Adrenal gland (tissue), 12 donors: ENCODE data around the gene CCSER1. TPM values are rescaled to one million over a fixed set of nuclear protein-coding genes. Genes with fewer than 3 reads are reported as not detected.
"Not testable (repeated sequence)": the region's sequence is repeated elsewhere in the genome, so short reads cannot be mapped to it uniquely, and the experiment has no call there.

Experiments
- DNase-seq, 7 donors: peaks; one replicate each; pipeline ENCODE4 v3.0.0-alpha.2; 2019 to 2020
- H3K27ac ChIP-seq, 5 donors: fragments of 200-600 bp; sonication (generic) in 4 of 5; 1 replicate in 3 of 5; 2 replicates in 2 of 5; pipeline versions ENCODE4 v1.5.1 to v1.8.0; 2016 to 2020; ENCODE audit warnings: mild to moderate bottlenecking in 1 of 5
- H3K27me3 ChIP-seq: fragments of 200-600 bp; 2 replicates; pipeline ENCODE4 v1.8.0; 2021
- H3K36me3 ChIP-seq, 2 donors: fragments of 200-600 bp; replicated peaks in 1 of 2; 1 replicate in 1 of 2; 2 replicates in 1 of 2; pipeline versions ENCODE4 v1.5.1 to v1.8.0; 2018 to 2022
- H3K4me1 ChIP-seq, 2 donors: fragments of 200-600 bp; replicated peaks in 1 of 2; 1 replicate in 1 of 2; 2 replicates in 1 of 2; pipeline versions ENCODE4 v1.5.1 to v1.8.0; 2018 to 2021
- H3K4me3 ChIP-seq, 4 donors: fragments of 200-600 bp; sonication (generic) in 3 of 4; one replicate each; pipeline ENCODE4 v1.5.1; 2016 to 2018
- H3K9me3 ChIP-seq, 3 donors: fragments of 200-600 bp; sonication (generic) in 1 of 3; replicated peaks in 1 of 3; 1 replicate in 2 of 3; 2 replicates in 1 of 3; pipeline versions ENCODE4 v1.5.1 to v1.8.0; 2016 to 2021
- CTCF ChIP-seq, 6 experiments: fragments of 450-650 bp in 4 of 6; fragments of 200-600 bp in 2 of 6; sonication (generic) in 1 of 6; IDR thresholded peaks; 1 replicate in 5 of 6; 2 replicates in 1 of 6; pipeline versions ENCODE4 v1.5.1 to v1.8.0; 2016 to 2021; ENCODE audit warnings: antibody characterized with exemption in 6 of 6, mild to moderate bottlenecking in 2 of 6, moderate library complexity in 1 of 6
- POLR2A ChIP-seq, 2 donors: fragments of 450-650 bp; IDR thresholded peaks; one replicate each; pipeline ENCODE4 v1.6.1; 2017; ENCODE audit warnings: antibody characterized with exemption in 2 of 2, mild to moderate bottlenecking in 2 of 2, moderate library complexity in 1 of 2
- whole genome bisulfite sequencing, 4 donors: extraction: QIAGEN DNeasy Blood & Tissue Kit in 2 of 4; methylation state at CpG; one replicate each; pipeline versions ENCODE4 v1.1.5 to v1.1.7; 2013 to 2017; 5-methylcytosine and 5-hydroxymethylcytosine counted together
- intact Hi-C, 2 donors: fragments of 100-400 bp; cut with DNase I; formaldehyde crosslinking; loops; one replicate each; pipeline versions ENCODE4 v1.14.1 to v1.15.0; 2022 to 2023
- polyA plus RNA-seq, 3 donors: library from polyadenylated mRNA; stranded (reverse); fragments of 200-250 nt in 2 of 3; fragments of 350-450 nt in 1 of 3; fragmentation: Illumina TruSeq in 1 of 3; extraction: RNeasy Lipid Tissue Mini Kit (QIAGEN cat#74804) in 1 of 3; gene quantifications; one replicate each; pipeline ENCODE4 v1.2.3, GENCODE V29; 2013 to 2014
- total RNA-seq, 9 donors: library from RNA; depleted of rRNA in 4 of 9; stranded (reverse); fragments of >200 nt in 4 of 9; fragments of 120-200 nt in 1 of 9; fragmentation: NEBNext Ultra II Directional in 1 of 9; extraction: Animal tissue kit (Norgen Biotek cat#: 25700) in 1 of 9; gene quantifications; one replicate each; pipeline versions ENCODE4 v1.1.0 to v1.2.4, GENCODE V29; 2013 to 2023
- donor health status: healthy with polysubstance abuse.
- donor health status: Bipolar disorder and iron deficiency.
- donor health status: DM: yes; HTN: yes; CAD: no.
- donor health status: DM: no; HTN: no; CAD: no.
- donor health status: DM: no; HTN: no; CAD: no.
- donor health status: DM: yes; HTN: yes; CAD: no.

Gene CCSER1
- total and polyA plus RNA-seq, 12 donors, result 0.14 to 11.7 (median 2.3) TPM; not detected in 1

- no peak for DNase-seq
- Histone ChIP-seq H3K27ac (no peak overlapping the region), H3K27me3 (no peaks in the 10 kb centered on the region), H3K36me3 (no peaks in the 10 kb centered on the region), H3K4me3 (no peak overlapping the region), H3K4me1 (no peaks in the 10 kb centered on the region), H3K9me3 (no peaks in the 10 kb centered on the region)
- 77 to 86% (median 78%) methylated on average over 2 of the region's 2 CpGs for WGBS, 4 donors
- no peak for TF ChIP-seq CTCF (IDR thresholded peaks at IDR 0.05)
- no peak for TF ChIP-seq POLR2A (IDR thresholded peaks at IDR 0.05)
- intact Hi-C loops, result no loop called here
Measured at GRCh38 chr4:90888571-90888970, 761.4 kb downstream of the CCSER1 start.

DNA sequence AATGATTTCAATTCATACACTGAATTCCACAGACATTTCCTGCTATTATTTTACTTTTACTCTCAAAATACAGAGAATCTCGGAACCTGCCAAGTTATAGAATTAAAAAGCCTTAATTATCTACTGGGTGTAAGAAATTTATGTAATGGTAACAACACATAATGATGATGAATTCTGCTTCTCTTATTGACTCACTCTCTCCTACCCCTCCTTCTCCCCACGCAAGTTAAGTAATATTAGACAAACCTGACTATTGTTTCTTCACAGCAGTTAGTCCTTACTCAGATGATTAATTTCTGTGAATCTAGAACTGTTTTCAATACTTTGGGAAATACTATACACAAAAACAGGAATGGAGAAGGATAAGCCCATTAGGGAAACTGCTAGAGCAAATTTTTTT, 762.0 kb downstream of the CCSER1 start:
- TF ChIP-seq POLR2A (IDR thresholded peaks at IDR 0.05) (no peak), CTCF (IDR thresholded peaks at IDR 0.05) (no peak)
- H3K4me1 ChIP-seq, result no peaks in the 10 kb centered on the region
- DNase-seq, result no peak
- WGBS, 4 donors, result 74 to 83% (median 77%) methylated on average over 2 of the region's 2 CpGs
- no peak overlapping the region for H3K27ac ChIP-seq
- no peak overlapping the region for H3K4me3 ChIP-seq
- intact Hi-C loops, result no loop called here
- H3K36me3 ChIP-seq, result no peaks in the 10 kb centered on the region
- no peaks in the 10 kb centered on the region for H3K9me3 ChIP-seq
- no peaks in the 10 kb centered on the region for H3K27me3 ChIP-seq

- intact Hi-C loops, DNase-seq, H3K27me3 ChIP-seq, H3K4me3 ChIP-seq, H3K27ac ChIP-seq, H3K36me3 ChIP-seq, H3K4me1 ChIP-seq, H3K9me3 ChIP-seq: not testable (repeated sequence)
- 72 to 89% (median 76%) methylated on average over 1 of the region's 1 CpG for WGBS, 4 donors
Measured at GRCh38 chr4:90903413-90903812, 776.2 kb downstream of the CCSER1 start.

- Histone ChIP-seq H3K9me3 (peaks cover 0 to 6% (median 0%) of the 10 kb centered on the region in 3 donors), H3K4me1 (no peaks in the 10 kb centered on the region), H3K4me3 (no peak overlapping the region), H3K36me3 (no peaks in the 10 kb centered on the region), H3K27me3 (no peaks in the 10 kb centered on the region), H3K27ac (no peak overlapping the region)
- no peak for TF ChIP-seq POLR2A (IDR thresholded peaks at IDR 0.05)
- no peak for TF ChIP-seq CTCF (IDR thresholded peaks at IDR 0.05)
- no peak for DNase-seq
- intact Hi-C loops, result no loop called here
- WGBS, 4 donors, result 13 to 39% (median 28%) methylated on average over 1 of the region's 1 CpG
Measured at GRCh38 chr4:90904021-90904420, 776.8 kb downstream of the CCSER1 start.

GRCh38 chr4:90906239-90906638, 779.0 kb downstream of the CCSER1 start:
- Histone ChIP-seq H3K9me3 (peaks cover 0 to 4% (median 0%) of the 10 kb centered on the region in 3 donors), H3K27ac (no peak overlapping the region), H3K36me3 (no peaks in the 10 kb centered on the region), H3K4me1 (no peaks in the 10 kb centered on the region), H3K4me3 (no peak overlapping the region), H3K27me3 (no peaks in the 10 kb centered on the region)
- intact Hi-C loops, result no loop called here
- no peak for TF ChIP-seq CTCF (IDR thresholded peaks at IDR 0.05)
- no peak for TF ChIP-seq POLR2A (IDR thresholded peaks at IDR 0.05)
- no peak for DNase-seq
- 52 to 77% (median 65%) methylated on average over 3 of the region's 3 CpGs for WGBS, 4 donors

GRCh38 chr4:90911724-90912434, 784.7 kb downstream of the CCSER1 start:
- H3K27me3 ChIP-seq, intact Hi-C loops: not testable (repeated sequence)
- 86 to 95% (median 91%) methylated on average over 8 to 17 of the region's 17 CpGs for WGBS, 4 donors

More at GRCh38 chr4:90911724-90912434, 784.7 kb downstream of the CCSER1 start:
- H3K4me1 ChIP-seq, DNase-seq, H3K4me3 ChIP-seq, H3K27ac ChIP-seq, H3K9me3 ChIP-seq, H3K36me3 ChIP-seq: not testable (repeated sequence)
